GM18505 (cell line): Measurements from ENCODE around the gene ATF3.

ENCODE experiments used
- ATAC-seq: cut with Tn5 transposase; IDR thresholded peaks from one replicate; pipeline ENCODE4 v1.9.1; 2021; ENCODE audit not compliant: unreplicated experiment
- POLR2A ChIP-seq: IDR thresholded peaks from 4 replicates; pipeline ENCODE4 v1.6.1; 2011; ENCODE audit warnings: borderline replicate concordance; ENCODE audit not compliant: insufficient read depth, insufficient read length; ENCODE audit errors: extremely low read depth

ATF3 gene

GRCh38 chr1:212594640-212595039 is 13.9 kb upstream of the ATF3 start:
- TF ChIP-seq POLR2A: no peak
- no peak for ATAC-seq

- no peak for ATAC-seq
- TF ChIP-seq POLR2A: no peak
These were observed 13.3 kb upstream of the ATF3 start for GRCh38 chr1:212595229-212595628.

- no peak for TF ChIP-seq POLR2A
- ATAC-seq: peak; percentile 87
These were observed 12.5 kb upstream of the ATF3 start for GRCh38 chr1:212595787-212596714.

DNA sequence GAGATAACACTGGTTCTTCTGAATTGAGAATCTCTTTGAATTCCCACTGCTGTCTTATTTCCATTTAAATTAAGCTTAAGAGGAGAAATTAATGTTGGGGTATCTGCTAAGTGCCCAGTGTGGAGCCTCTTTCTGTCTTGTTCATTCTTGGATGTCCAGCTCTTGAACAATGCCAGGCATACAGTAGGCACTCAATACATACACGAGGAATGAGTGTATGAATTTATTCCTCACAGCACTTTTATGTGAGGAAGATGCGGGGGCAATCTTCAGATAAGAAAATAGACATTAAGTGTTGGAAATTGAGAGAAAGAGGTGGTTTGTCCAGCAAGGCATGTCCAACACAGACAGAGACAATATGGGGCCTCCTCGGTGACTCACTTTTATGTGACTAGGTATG is 11.8 kb upstream of the ATF3 start:
- ATAC-seq: no peak
- TF ChIP-seq POLR2A: no peak

DNA sequence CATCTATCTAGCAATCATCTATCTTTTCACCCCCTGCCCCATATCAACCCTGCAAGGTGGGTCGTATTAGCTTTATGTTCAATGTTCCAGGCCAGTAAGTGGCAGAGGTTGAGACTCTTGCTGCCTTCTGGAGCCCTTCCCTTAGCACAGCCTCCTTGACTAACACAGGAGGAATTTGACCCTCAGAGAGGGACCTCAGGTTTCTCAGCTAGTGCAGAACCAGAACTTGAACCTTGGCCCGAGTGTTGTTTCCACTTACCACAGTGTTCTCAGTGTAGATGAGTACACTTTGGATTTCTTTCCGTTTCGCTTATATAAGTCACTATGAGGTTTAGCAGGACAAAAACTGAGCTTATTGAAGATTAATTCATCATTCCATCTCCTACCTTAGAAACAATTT is 11.1 kb upstream of the ATF3 start:
- ATAC-seq: no peak
- no peak for TF ChIP-seq POLR2A

DNA sequence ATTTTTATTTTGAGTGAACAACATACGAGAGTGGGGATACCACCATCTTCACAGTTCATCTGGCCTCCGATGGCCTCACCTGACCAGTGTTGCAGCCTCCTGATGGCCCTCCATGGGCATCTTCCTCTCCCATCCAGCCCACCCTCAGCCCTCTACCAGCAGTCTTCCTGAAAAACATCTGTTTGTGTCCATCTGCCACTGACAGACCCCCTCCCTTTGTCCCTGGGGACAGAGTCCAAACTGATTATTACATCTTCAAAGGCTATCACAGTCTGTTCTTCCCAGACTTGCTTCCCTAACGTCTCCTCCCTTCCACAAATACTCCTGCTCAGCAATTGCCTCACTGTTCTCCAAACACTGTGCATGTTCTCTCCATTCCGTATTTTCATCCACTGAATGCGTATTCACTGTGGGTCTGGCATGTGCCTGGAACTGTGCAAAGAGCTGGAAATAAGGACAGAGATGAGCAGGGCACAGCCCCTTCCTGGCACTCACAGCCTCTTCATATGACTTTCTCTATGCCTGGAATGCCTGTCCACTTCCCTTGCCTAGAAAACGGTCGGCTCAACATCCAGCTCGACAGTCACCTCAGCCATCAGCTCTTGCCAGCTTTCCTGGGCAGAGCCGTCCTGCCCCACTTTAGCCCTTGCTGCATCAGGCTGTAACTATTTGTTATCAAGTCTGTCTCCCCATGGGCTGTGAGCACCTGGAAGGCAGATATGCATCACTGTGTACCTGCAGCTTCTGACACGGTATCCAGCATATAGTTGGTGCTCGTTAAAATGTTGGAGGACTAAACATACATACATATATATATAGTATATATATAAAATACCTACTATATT is 8.3 kb upstream of the ATF3 start:
- ATAC-seq: no peak

GRCh38 chr1:212600980-212601379 is 7.6 kb upstream of the ATF3 start:
- ATAC-seq: no peak

More for the DNA sequence above, 8.3 kb upstream of the ATF3 start:
- TF ChIP-seq POLR2A: no peak

GRCh38 chr1:212601524-212601923 is 7.0 kb upstream of the ATF3 start:
- no peak for TF ChIP-seq POLR2A
- no peak for ATAC-seq

More at GRCh38 chr1:212600980-212601379, 7.6 kb upstream of the ATF3 start:
- TF ChIP-seq POLR2A: no peak

DNA sequence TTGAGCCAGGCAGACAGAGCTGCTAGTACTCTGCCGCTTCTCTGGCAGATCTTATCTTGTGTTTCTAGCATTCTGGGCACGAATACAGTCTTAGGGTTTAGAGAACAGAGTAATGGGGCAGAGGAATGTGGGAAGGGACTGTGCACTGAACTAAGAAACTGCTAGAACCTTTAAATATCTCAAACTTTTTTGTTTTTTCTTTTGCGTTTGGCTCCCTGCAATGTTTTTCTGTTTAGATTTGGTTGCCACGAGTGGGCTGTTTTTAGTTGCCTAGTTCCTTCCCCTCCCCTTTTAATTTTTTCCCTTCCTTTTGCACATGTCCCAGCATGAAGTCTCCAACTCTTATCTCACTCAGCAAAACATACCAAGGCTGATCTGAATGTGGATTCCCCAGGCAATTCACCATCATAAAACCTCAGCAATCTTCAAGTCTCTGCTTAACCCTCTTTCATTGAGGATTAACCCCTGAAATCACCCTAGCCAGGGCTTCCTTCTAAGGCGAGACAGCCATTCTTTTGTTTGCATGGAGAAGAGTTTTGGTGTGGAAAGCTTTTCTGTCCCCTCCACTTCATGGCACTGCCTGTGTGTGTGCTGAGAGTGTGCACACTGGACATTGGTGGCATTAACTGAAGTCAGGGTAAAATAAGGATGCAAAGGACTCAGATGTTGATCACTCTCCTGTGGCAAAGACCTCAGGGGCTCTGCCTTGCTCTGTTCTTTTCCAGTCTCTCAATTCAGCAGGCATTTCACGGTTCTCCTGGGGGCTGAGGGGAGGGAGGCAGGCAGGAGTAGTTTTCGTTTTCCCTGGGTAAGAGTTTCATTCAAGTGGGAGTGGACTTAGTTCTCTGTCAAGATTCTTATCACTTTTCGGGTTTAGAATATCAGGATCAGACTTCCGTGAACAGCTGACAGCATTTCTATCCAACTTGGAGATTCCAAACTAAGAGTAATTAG is 2.8 kb upstream of the ATF3 start:
- ATAC-seq: no peak
- TF ChIP-seq POLR2A: no peak

DNA sequence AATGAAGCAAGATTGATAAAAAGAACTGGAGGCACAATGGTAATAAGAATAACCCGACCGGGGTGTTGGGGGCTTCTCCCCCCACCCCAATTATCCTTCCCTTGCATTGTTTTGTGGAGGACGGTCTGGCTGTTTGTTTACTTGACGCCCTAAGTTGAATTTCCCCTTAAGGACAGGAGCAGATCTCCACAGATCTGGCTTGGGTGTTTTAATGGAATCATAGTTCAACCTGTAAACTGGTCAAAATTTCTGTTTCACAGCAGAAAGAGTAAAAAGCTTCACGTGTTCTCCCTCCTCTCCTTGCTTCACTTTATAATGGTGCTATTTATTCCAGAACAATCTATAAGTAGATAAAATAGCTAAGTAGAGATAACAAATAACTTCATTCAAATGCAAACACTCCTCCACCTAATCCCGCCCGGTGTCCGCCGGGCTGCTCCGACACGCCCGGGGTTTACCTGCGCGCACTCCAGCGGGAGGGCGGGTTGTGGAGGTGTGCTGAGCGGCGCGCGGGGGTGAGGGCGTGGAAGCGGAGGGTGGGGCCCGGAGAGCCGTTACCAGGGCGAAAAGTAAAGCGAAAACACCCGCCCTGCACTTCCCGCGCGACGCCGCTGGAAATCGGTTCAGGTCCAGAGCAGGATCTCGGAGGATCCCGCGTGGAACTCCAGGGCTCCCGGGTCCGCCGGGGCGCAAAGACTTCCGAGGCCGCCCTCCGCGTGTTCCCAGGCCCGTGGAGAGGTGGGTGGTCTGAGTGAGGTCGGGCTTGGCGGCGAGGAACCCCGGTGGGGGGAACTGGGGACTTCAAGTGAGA is 2.0 kb upstream of the ATF3 start:
- ATAC-seq: no peak
- no peak for TF ChIP-seq POLR2A

- peak; percentile 28 for TF ChIP-seq POLR2A
- ATAC-seq: no peak
These were observed 1.2 kb upstream of the ATF3 start for GRCh38 chr1:212607206-212607912.
